ENCODE measurements around the gene EFNA5.

GRCh38 chr5:107524111-107524510 lies 146.6 kb downstream of the EFNA5 start:
- no peak for TF ChIP-seq EZH2phosphoT487 (IDR thresholded peaks at IDR 0.05; ENCODE audit: borderline replicate concordance)
- TF ChIP-seq MAX (IDR thresholded peaks at IDR 0.05), result no peak
- no peak for TF ChIP-seq ZFX (IDR thresholded peaks at IDR 0.05)
- TF ChIP-seq CTCF (IDR thresholded peaks at IDR 0.05 in 2 of 3, conservative IDR thresholded peaks at IDR 0.05 in 1 of 3; ENCODE audit: borderline replicate concordance in 1 of 3, insufficient read depth in 1 of 3, low read depth in 2 of 3, low read length in 2 of 3), result no peak
